ENCODE data around the gene C4orf54. TPM values are rescaled to one million over a fixed set of nuclear protein-coding genes. Genes with fewer than 3 reads are reported as not detected.

The C4orf54 gene
- polyA plus RNA-seq, 1 donor from 2014 or later = not detected

DNA sequence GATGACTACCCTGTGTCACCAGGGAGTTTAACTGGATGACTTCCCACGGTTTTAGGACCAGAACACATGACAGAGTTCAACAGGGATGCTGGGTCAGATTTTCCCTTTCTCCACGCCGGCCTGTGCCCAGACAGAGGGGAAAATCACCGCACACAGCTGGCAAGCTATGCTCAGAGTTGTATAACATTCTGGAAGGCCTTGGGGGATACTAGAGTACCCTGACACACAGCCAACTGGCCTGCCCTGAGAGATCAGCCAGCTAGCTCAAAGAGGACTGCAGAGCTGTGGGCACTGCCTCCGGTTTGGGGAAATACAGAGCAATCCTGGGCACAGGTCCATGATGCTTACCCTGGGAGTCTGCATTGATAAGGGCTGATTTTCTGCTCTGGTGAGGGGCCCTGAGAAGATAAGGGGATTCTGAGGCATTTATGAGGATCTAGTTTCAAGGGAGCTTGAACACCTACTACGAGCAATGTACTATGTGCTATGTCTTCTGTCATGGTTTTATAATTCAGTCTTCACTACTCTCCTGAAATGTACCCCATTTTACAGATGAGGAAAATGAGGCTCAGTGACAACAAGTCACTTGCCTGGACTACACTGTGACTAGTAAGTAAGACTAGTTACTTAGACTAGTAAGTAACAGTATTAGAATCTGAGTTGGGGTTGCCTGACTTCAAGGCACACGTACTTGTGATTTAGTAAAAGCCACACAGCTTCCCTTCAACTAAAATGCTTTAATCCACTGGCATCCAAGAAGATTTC is 14.7 kb downstream of the C4orf54 start:
- H4K20me1 ChIP-seq (ENCODE audit: insufficient read depth) = no peaks in the 10 kb centered on the region
- H3K9me2 ChIP-seq (ENCODE audit: insufficient read depth, low read length) = no peaks in the 10 kb centered on the region
- H3F3A ChIP-seq (ENCODE audit: insufficient read depth, low read length, poor library complexity, severe bottlenecking) = no peaks in the 10 kb centered on the region
- no peak overlapping the region for H2AFZ ChIP-seq (ENCODE audit: low read depth, low read length)
- H3K9me3 ChIP-seq (ENCODE audit: low read length) = no peaks in the 10 kb centered on the region
- TF ChIP-seq EP300 (conservative IDR thresholded peaks at IDR 0.05; ENCODE audit: poor library complexity, severe bottlenecking) (no peak), REST (IDR thresholded peaks at IDR 0.05; ENCODE audit: borderline replicate concordance) (no peak), TAF1 (IDR thresholded peaks at IDR 0.05; ENCODE audit: low read depth) (no peak), POLR2AphosphoS5 (IDR thresholded peaks at IDR 0.05) (no peak), EZH2 (IDR thresholded peaks at IDR 0.05; ENCODE audit: borderline replicate concordance, insufficient read depth, low read length, poor library complexity, severe bottlenecking) (no peak), MXI1 (conservative IDR thresholded peaks at IDR 0.05; ENCODE audit: poor library complexity, severe bottlenecking) (no peak), SMC3 (conservative IDR thresholded peaks at IDR 0.05; ENCODE audit: poor library complexity) (no peak), RAD21 (conservative IDR thresholded peaks at IDR 0.05) (no peak)
- TF ChIP-seq, protein P1, sequence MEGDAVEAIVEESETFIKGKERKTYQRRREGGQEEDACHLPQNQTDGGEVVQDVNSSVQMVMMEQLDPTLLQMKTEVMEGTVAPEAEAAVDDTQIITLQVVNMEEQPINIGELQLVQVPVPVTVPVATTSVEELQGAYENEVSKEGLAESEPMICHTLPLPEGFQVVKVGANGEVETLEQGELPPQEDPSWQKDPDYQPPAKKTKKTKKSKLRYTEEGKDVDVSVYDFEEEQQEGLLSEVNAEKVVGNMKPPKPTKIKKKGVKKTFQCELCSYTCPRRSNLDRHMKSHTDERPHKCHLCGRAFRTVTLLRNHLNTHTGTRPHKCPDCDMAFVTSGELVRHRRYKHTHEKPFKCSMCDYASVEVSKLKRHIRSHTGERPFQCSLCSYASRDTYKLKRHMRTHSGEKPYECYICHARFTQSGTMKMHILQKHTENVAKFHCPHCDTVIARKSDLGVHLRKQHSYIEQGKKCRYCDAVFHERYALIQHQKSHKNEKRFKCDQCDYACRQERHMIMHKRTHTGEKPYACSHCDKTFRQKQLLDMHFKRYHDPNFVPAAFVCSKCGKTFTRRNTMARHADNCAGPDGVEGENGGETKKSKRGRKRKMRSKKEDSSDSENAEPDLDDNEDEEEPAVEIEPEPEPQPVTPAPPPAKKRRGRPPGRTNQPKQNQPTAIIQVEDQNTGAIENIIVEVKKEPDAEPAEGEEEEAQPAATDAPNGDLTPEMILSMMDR (IDR thresholded peaks at IDR 0.05; ENCODE audit: poor library complexity, severe bottlenecking) = no peak
- no peak overlapping the region for H3K4me2 ChIP-seq (ENCODE audit: low read length)
- H3K4me3 ChIP-seq (ENCODE audit: low read length) = no peak overlapping the region
- no peaks in the 10 kb centered on the region for H3K79me2 ChIP-seq (replicated peaks; ENCODE audit: insufficient read depth, low read length)
- H3K27me3 ChIP-seq (ENCODE audit: insufficient read depth, low read depth, low read length) = no peaks in the 10 kb centered on the region
- no peak overlapping the region for H3K27ac ChIP-seq (ENCODE audit: low read length)
- H3K36me3 ChIP-seq (ENCODE audit: insufficient read depth, low read length) = no peaks in the 10 kb centered on the region
- H3K9ac ChIP-seq (ENCODE audit: low read length) = no peak overlapping the region

GRCh38 chr4:99640676-99641075 is 17.0 kb downstream of the C4orf54 start:
- Histone ChIP-seq H3F3A (ENCODE audit: insufficient read depth, low read length, poor library complexity, severe bottlenecking) (no peaks in the 10 kb centered on the region), H3K4me2 (ENCODE audit: low read length) (no peak overlapping the region), H3K27ac (ENCODE audit: low read length) (no peak overlapping the region), H4K20me1 (ENCODE audit: insufficient read depth) (no peaks in the 10 kb centered on the region), H3K36me3 (ENCODE audit: insufficient read depth, low read length) (no peaks in the 10 kb centered on the region), H3K79me2 (replicated peaks; ENCODE audit: insufficient read depth, low read length) (no peaks in the 10 kb centered on the region), H3K9me2 (ENCODE audit: insufficient read depth, low read length) (no peaks in the 10 kb centered on the region), H3K27me3 (ENCODE audit: insufficient read depth, low read depth, low read length) (no peaks in the 10 kb centered on the region), H3K9me3 (ENCODE audit: low read length) (no peaks in the 10 kb centered on the region), H3K9ac (ENCODE audit: low read length) (no peak overlapping the region), H3K4me3 (ENCODE audit: low read length) (no peak overlapping the region), H2AFZ (ENCODE audit: low read depth, low read length) (no peak overlapping the region)
- TF ChIP-seq EZH2 (IDR thresholded peaks at IDR 0.05; ENCODE audit: borderline replicate concordance, insufficient read depth, low read length, poor library complexity, severe bottlenecking) = no peak
- TF ChIP-seq POLR2AphosphoS5 (IDR thresholded peaks at IDR 0.05) = no peak
- no peak for TF ChIP-seq RAD21 (conservative IDR thresholded peaks at IDR 0.05)
- TF ChIP-seq SMC3 (conservative IDR thresholded peaks at IDR 0.05; ENCODE audit: poor library complexity) = no peak
- TF ChIP-seq MXI1 (conservative IDR thresholded peaks at IDR 0.05; ENCODE audit: poor library complexity, severe bottlenecking) = no peak
- no peak for TF ChIP-seq TAF1 (IDR thresholded peaks at IDR 0.05; ENCODE audit: low read depth)
- TF ChIP-seq, protein P1 (IDR thresholded peaks at IDR 0.05; ENCODE audit: poor library complexity, severe bottlenecking) = no peak
- no peak for TF ChIP-seq EP300 (conservative IDR thresholded peaks at IDR 0.05; ENCODE audit: poor library complexity, severe bottlenecking)
- no peak for TF ChIP-seq REST (IDR thresholded peaks at IDR 0.05; ENCODE audit: borderline replicate concordance)
